ENCODE measurements around the gene EIF1. TPM values are rescaled to one million over a fixed set of nuclear protein-coding genes. Genes with fewer than 3 reads are reported as not detected.
"Not testable (repeated sequence)": the region's sequence is repeated elsewhere in the genome, so short reads cannot be mapped to it uniquely, and the experiment has no call there.

The EIF1 gene
- total RNA-seq, 1 donor from 2014 or later = 843 TPM

DNA sequence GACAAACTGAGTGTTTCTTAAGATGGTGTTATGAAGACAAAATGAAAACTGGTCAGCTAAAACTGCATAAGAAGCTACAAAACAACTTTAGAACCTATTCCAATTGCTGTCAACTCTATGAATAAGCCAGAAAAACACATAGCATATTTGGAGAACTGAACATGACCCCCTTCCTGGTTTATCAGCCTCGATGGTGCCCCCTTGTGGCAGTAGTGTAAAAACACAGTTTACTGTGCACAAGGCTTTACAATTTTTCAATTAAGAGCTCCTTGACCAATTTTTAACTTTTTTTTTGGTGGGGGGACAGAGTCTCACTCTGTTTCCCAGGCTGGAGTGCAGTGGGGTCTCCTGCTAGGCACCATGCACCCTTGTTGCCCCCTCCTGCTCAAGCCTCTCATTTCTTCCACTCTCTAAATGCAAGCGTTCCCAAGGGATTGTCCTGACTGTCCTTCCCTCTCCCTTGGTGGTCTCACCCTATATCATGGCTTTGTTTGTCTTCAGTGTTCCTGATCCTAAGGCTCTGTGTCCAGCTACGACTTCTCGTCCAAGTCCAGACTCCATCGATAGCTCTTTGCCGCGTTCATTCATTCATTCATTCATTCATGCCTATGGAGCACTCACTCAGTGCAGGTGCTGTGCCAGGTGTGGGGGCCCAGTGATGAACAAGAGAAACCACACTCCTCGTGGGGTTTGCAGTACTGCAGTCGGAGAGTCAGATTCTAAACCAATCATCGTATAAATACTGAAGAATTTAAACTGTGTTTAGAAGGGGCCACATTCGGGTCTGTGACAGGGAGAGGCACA, 7.5 kb downstream of the EIF1 start:
- intact Hi-C loops (cut with micrococcal nuclease) = no loop called here
- H3K36me3 Mint-ChIP-seq (ENCODE audit: low read depth) = peaks cover 40% of the 10 kb centered on the region
- no peak overlapping the region for H3K4me3 Mint-ChIP-seq
- ChIA-PET POLR2A (interaction anchor here (0.9 to 9.6 kb wide), 5 partner anchors 8 to 33 kb away, joined by 3 to 421 read pairs (median 4); partner anchors contain the start of gene EIF1), CTCF (interaction anchor here (0.6 to 2.5 kb wide), 17 partner anchors 10 to 840 kb away, joined by 3 to 15 read pairs (median 4); no protein-coding TSS in a partner anchor)
- no peak for DNase-seq
- peaks cover 26% of the 10 kb centered on the region for H3K4me1 Mint-ChIP-seq
- peak; percentile 75 for ATAC-seq (ENCODE audit: low read depth)
- H3K27ac Mint-ChIP-seq = peak overlapping the region; percentile 65
- TF ChIP-seq CTCF (IDR thresholded peaks at IDR 0.05) = peak; percentile 57
- H3K27me3 Mint-ChIP-seq = no peaks in the 10 kb centered on the region
- H3K9me3 Mint-ChIP-seq = no peaks in the 10 kb centered on the region

GRCh38 chr17:41697122-41697962, 8.7 kb downstream of the EIF1 start:
- H3K27ac Mint-ChIP-seq = no peak overlapping the region
- H3K4me1 Mint-ChIP-seq = peaks cover 17% of the 10 kb centered on the region
- no peak for TF ChIP-seq CTCF (IDR thresholded peaks at IDR 0.05)
- H3K9me3 Mint-ChIP-seq = no peaks in the 10 kb centered on the region
- ChIA-PET CTCF (no interaction called here), POLR2A (no interaction called here)
- H3K36me3 Mint-ChIP-seq (ENCODE audit: low read depth) = peaks cover 28% of the 10 kb centered on the region
- no peak for DNase-seq
- intact Hi-C loops (cut with micrococcal nuclease) = no loop called here
- no peak for ATAC-seq (ENCODE audit: low read depth)
- no peaks in the 10 kb centered on the region for H3K27me3 Mint-ChIP-seq
- no peak overlapping the region for H3K4me3 Mint-ChIP-seq

- H3K27ac Mint-ChIP-seq; ATAC-seq (ENCODE audit: low read depth); DNase-seq; H3K4me3 Mint-ChIP-seq; H3K27me3 Mint-ChIP-seq; H3K9me3 Mint-ChIP-seq; H3K4me1 Mint-ChIP-seq; CTCF ChIA-PET; intact Hi-C loops (cut with micrococcal nuclease); H3K36me3 Mint-ChIP-seq (ENCODE audit: low read depth): not testable (repeated sequence)
- POLR2A ChIA-PET = interaction anchor here (0.6 to 2.2 kb wide), 2 partner anchors 12 to 89 kb away, joined by 3 to 6 read pairs; partner anchors contain the start of gene EIF1
Measured at GRCh38 chr17:41700843-41701242, 12.2 kb downstream of the EIF1 start.

- ATAC-seq (ENCODE audit: low read depth) (no peak), DNase-seq (no peak)
- intact Hi-C loops (cut with micrococcal nuclease) = no loop called here
- ChIA-PET POLR2A (interaction anchor here (0.6 kb wide), 1 partner anchor 10 kb away, joined by 3 read pairs; no protein-coding TSS in a partner anchor), CTCF (no interaction called here)
- Mint-ChIP-seq H3K9me3 (no peaks in the 10 kb centered on the region), H3K36me3 (ENCODE audit: low read depth) (no peaks in the 10 kb centered on the region), H3K27ac (no peak overlapping the region), H3K27me3 (peaks cover 6% of the 10 kb centered on the region), H3K4me1 (no peaks in the 10 kb centered on the region), H3K4me3 (no peak overlapping the region)
- TF ChIP-seq CTCF (IDR thresholded peaks at IDR 0.05) = no peak
Measured at GRCh38 chr17:41702712-41703111, 14.0 kb downstream of the EIF1 start.

- no peaks in the 10 kb centered on the region for H3K4me1 Mint-ChIP-seq
- no peaks in the 10 kb centered on the region for H3K9me3 Mint-ChIP-seq
- H3K4me3 Mint-ChIP-seq = no peak overlapping the region
- intact Hi-C loops (cut with micrococcal nuclease) = no loop called here
- POLR2A ChIA-PET = interaction anchor here (0.6 to 1.7 kb wide), 5 partner anchors 10 to 56 kb away, joined by 3 to 6 read pairs (median 3); no protein-coding TSS in a partner anchor
- CTCF ChIA-PET = interaction anchor here (1.2 kb wide), 1 partner anchor 10 kb away, joined by 3 read pairs; no protein-coding TSS in a partner anchor
- DNase-seq (no peak), ATAC-seq (ENCODE audit: low read depth) (no peak)
- TF ChIP-seq CTCF (IDR thresholded peaks at IDR 0.05) = no peak
- no peak overlapping the region for H3K27ac Mint-ChIP-seq
- H3K27me3 Mint-ChIP-seq = peaks cover 6% of the 10 kb centered on the region
- no peaks in the 10 kb centered on the region for H3K36me3 Mint-ChIP-seq (ENCODE audit: low read depth)
Measured at GRCh38 chr17:41705271-41705991, 16.7 kb downstream of the EIF1 start.
